RWPE2 (cell line): ENCODE results near the gene PRMT1.

Experiments
- ATAC-seq: fragments of 200-7000 bp; cut with Tn5 transposase; 3 replicates; pipeline ENCODE4 v1.9.1; 2021; ENCODE audit warnings: low read depth
- DNase-seq: peaks from one replicate; pipeline ENCODE4 v3.0.0-alpha.2; 2020; ENCODE audit warnings: low spot score
- H3K27ac ChIP-seq: fragments of 450-650 bp; 2 replicates; pipeline ENCODE4 v1.5.1; 2017; ENCODE audit warnings: mild to moderate bottlenecking; ENCODE audit not compliant: poor library complexity, severe bottlenecking
- H3K27me3 ChIP-seq: fragments of 250-450 bp; sonication (Bioruptor Pico); 2 replicates; pipeline ENCODE4 v1.5.1; 2021; ENCODE audit warnings: mild to moderate bottlenecking, moderate library complexity; ENCODE audit not compliant: insufficient read depth, poor library complexity, severe bottlenecking
- H3K36me3 ChIP-seq: fragments of 250-450 bp; sonication (Bioruptor Pico); 2 replicates; pipeline ENCODE4 v1.5.1; 2020; ENCODE audit warnings: low read depth, mild to moderate bottlenecking, moderate library complexity
- H3K4me1 ChIP-seq: fragments of 250-450 bp; sonication (Bioruptor Pico); 2 replicates; pipeline ENCODE4 v1.5.1; 2021; ENCODE audit warnings: mild to moderate bottlenecking, moderate library complexity; ENCODE audit not compliant: insufficient read depth, poor library complexity, severe bottlenecking
- H3K4me3 ChIP-seq: fragments of 250-450 bp; sonication (Bioruptor Pico); 2 replicates; pipeline ENCODE4 v1.5.1; 2021; ENCODE audit warnings: mild to moderate bottlenecking, moderate library complexity; ENCODE audit not compliant: severe bottlenecking
- H3K9me3 ChIP-seq: fragments of 250-450 bp; sonication (Bioruptor Pico); 2 replicates; pipeline ENCODE4 v1.5.1; 2021; ENCODE audit warnings: mild to moderate bottlenecking, moderate library complexity; ENCODE audit not compliant: severe bottlenecking
- TF ChIP-seq, protein P1 (sequence below): fragments of 450-650 bp; IDR thresholded peaks from one replicate; pipeline ENCODE4 v1.5.1; 2017; ENCODE audit warnings: mild to moderate bottlenecking, moderate library complexity; ENCODE audit not compliant: poor library complexity, severe bottlenecking

The PRMT1 gene

DNA sequence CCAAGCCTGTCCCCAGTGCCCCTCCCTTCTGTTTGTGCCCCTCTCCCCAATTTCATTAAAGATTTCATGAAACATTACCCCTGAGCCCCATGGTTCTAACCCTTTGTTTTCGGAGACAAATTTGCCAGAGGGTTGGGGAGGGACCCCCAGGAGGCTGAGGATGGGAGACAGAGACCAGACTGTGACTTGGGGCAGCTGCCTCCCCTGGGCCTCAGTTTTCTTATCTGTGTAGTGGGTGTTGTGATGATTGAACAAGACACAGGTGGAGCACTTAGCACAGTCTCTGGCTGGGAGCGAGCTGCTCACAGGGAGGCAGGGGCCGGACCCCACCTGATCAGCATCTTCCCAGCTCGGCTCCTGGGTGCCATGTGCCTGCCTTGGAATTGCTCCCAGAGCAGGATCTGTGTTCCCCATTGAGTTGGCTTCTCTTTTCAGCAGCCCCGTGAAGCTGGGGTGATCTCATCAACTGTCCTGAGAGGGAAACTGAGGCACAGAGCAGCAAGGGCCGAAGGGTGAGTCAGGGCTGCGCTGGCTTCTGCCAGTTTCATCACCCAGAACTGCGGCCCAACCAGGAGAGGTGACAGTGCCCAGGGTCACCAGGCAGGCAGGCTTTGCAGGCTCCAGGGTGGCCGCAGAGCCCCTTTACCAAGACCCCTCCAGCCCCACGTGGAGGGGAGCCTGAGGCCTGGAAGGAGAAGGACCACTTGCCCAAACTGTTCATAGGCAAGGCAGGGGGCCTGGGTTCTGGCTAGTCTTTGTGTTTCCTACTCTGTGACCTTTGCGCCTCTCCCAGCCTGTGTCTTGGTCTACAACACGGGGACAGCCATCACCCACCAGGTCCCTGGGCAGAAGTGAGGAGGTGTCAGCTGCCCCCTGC is 18.3 kb upstream of the PRMT1 start:
- Histone ChIP-seq H3K4me3 (no peak overlapping the region), H3K27me3 (no peaks in the 10 kb centered on the region), H3K9me3 (no peaks in the 10 kb centered on the region), H3K4me1 (no peaks in the 10 kb centered on the region), H3K36me3 (peaks cover 82% of the 10 kb centered on the region), H3K27ac (no peak overlapping the region)
- TF ChIP-seq, protein P1, sequence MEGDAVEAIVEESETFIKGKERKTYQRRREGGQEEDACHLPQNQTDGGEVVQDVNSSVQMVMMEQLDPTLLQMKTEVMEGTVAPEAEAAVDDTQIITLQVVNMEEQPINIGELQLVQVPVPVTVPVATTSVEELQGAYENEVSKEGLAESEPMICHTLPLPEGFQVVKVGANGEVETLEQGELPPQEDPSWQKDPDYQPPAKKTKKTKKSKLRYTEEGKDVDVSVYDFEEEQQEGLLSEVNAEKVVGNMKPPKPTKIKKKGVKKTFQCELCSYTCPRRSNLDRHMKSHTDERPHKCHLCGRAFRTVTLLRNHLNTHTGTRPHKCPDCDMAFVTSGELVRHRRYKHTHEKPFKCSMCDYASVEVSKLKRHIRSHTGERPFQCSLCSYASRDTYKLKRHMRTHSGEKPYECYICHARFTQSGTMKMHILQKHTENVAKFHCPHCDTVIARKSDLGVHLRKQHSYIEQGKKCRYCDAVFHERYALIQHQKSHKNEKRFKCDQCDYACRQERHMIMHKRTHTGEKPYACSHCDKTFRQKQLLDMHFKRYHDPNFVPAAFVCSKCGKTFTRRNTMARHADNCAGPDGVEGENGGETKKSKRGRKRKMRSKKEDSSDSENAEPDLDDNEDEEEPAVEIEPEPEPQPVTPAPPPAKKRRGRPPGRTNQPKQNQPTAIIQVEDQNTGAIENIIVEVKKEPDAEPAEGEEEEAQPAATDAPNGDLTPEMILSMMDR, result no peak
- ATAC-seq (no peak), DNase-seq (no peak)

DNA sequence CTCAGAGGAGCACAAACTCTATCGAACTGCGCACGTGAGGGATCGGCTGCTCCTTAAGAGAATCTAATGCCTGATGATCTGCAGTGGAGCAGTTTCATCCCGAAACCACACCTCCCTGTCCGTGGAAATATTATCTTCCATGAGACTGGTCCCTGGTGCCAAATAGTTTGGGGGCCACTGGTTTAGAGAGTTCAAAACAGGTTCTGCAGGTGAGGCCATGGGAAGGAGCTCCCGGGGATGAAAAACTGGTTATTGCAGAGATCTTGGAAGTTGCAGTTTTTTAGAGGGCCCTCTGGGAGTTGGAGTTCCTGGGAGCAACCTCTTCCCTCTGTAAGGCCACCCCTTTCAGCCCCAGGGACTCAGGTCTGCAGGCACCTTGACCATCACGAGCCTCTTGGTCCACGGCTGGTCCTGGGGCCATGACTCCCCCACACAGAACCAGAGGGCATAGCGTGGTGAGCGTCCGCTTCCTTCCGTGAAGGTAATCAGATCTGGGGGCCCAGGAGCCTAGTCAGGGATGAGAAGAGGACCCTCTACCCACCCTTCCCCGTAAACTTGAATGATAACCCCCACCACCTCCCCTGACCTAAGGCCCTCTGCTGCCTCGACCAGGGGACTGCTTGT is 16.6 kb upstream of the PRMT1 start:
- Histone ChIP-seq H3K27me3 (no peaks in the 10 kb centered on the region), H3K36me3 (peaks cover 65% of the 10 kb centered on the region), H3K4me3 (no peak overlapping the region), H3K4me1 (no peaks in the 10 kb centered on the region), H3K9me3 (no peaks in the 10 kb centered on the region), H3K27ac (no peak overlapping the region)
- TF ChIP-seq, protein P1, result no peak
- ATAC-seq, result no peak
- DNase-seq, result no peak

DNA sequence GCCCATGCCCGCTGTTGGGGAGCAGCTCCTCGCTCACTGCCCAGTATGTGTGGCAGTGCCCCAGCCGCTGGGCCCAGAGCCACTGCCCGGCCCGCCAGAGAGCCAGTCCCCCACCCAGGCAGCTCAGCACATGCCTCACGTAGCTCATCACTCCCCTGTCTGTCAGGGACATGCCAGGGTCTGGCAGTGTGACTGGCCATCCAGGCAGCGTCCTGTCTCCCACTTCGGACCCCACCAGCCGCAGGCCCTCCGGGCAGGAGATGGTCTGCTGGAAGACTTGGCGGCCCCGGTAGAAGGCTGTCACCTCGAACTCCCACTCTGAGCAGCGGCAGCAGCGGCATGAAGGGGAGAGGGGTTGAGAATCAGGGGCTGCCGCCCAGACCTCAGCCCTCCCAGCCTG is 15.1 kb upstream of the PRMT1 start:
- Histone ChIP-seq H3K27me3 (no peaks in the 10 kb centered on the region), H3K4me1 (no peaks in the 10 kb centered on the region), H3K9me3 (no peaks in the 10 kb centered on the region), H3K36me3 (peaks cover 51% of the 10 kb centered on the region), H3K4me3 (no peak overlapping the region), H3K27ac (no peak overlapping the region)
- TF ChIP-seq, protein P1, result no peak
- DNase-seq, result no peak
- ATAC-seq, result no peak

DNA sequence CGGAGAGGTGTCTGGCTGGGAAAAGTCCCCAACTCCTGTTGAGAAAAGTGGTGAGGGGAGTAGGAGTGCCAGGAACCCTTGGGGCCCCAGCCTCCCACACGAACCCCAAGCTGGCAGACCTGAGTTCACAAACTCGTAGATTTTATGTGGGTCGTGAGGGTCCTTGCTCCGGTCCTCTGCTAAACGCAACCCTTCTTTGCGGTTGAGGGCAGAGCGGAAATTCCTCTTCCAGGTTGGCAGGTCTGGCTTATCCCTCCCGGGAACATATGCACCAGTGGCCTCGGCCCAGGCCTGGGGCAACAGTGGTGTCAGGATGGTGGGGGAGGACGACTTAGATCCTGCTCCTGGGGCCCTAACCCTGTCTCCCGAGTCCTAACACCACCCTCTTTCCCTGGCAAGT is 13.8 kb upstream of the PRMT1 start:
- H3K27me3 ChIP-seq, result no peaks in the 10 kb centered on the region
- TF ChIP-seq, protein P1, result no peak
- no peak for DNase-seq
- no peaks in the 10 kb centered on the region for H3K4me1 ChIP-seq
- H3K36me3 ChIP-seq, result peaks cover 41% of the 10 kb centered on the region
- H3K9me3 ChIP-seq, result no peaks in the 10 kb centered on the region
- ATAC-seq, result no peak
- no peak overlapping the region for H3K27ac ChIP-seq
- no peak overlapping the region for H3K4me3 ChIP-seq
